Panc1 (cell line): Measurements from ENCODE around the gene GORAB. TPM values are rescaled to one million over a fixed set of nuclear protein-coding genes. Genes with fewer than 3 reads are reported as not detected.

Source experiments
- ATAC-seq: fragments of 200-7000 bp; cut with Tn5 transposase; 2 replicates; pipeline ENCODE4 v1.9.1; 2020; ENCODE audit warnings: mild to moderate bottlenecking, moderate library complexity
- BruUV-seq: library from RNA; stranded (reverse); fragments of 400-500 nt; replicated peaks from 2 replicates; lab custom pipeline; 2021; lab: Mats Ljungman, UMichigan
- CTCF ChIA-PET: fragments of 300-600 bp; sonication (Branson Sonifier 250); formaldehyde crosslinking; loops from one replicate; lab custom pipeline; 2022; ENCODE audit warnings: antibody characterized with exemption; lab: Charles Lee
- POLR2A ChIA-PET: fragments of 300-600 bp; sonication (Branson Sonifier 250); formaldehyde crosslinking; loops from one replicate; lab custom pipeline; 2022; ENCODE audit warnings: antibody characterized with exemption; lab: Charles Lee
- DNase-seq: peaks from one replicate; pipeline ENCODE4 v3.0.0-alpha.2; 2010; ENCODE audit warnings: low read depth, low spot score
- H3K27ac ChIP-seq: 2 replicates; pipeline ENCODE4 v1.5.1; 2011; ENCODE audit warnings: mild to moderate bottlenecking, low read length, inconsistent platforms
- H3K27me3 ChIP-seq: fragments of 200-500 bp; sonication (Bioruptor generic); 2 replicates; pipeline ENCODE4 v1.6.0; 2014; ENCODE audit warnings: low read length, inconsistent platforms; ENCODE audit not compliant: control insufficient read depth, insufficient read depth
- H3K36me3 ChIP-seq: fragments of 200-500 bp; sonication (Bioruptor generic); 2 replicates; pipeline ENCODE4 v1.5.1; 2014; ENCODE audit warnings: inconsistent platforms, mild to moderate bottlenecking, low read length, moderate library complexity; ENCODE audit not compliant: control insufficient read depth, insufficient read depth
- H3K4me1 ChIP-seq: 2 replicates; pipeline ENCODE4 v1.5.1; 2011; ENCODE audit warnings: inconsistent platforms, mild to moderate bottlenecking, low read length, moderate library complexity; ENCODE audit not compliant: control insufficient read depth, insufficient read depth
- H3K4me3 ChIP-seq, 2 experiments: 2 replicates each; pipeline ENCODE4 v1.5.1; 2011 to 2012; ENCODE audit warnings: low read depth in 2 of 2, low read length in 2 of 2, mild to moderate bottlenecking in 2 of 2, inconsistent platforms in 1 of 2, moderate library complexity in 1 of 2
- H3K9me3 ChIP-seq: fragments of 200-500 bp; sonication (Bioruptor generic); 2 replicates; pipeline ENCODE4 v1.5.1; 2014; ENCODE audit warnings: low read depth, mild to moderate bottlenecking, inconsistent platforms, low read length, moderate library complexity; ENCODE audit not compliant: control insufficient read depth, insufficient read depth
- CTCF ChIP-seq: fragments of 450-650 bp; IDR thresholded peaks from 2 replicates; pipeline ENCODE4 v1.5.1; 2017; ENCODE audit warnings: mild to moderate bottlenecking
- POLR2AphosphoS5 ChIP-seq: IDR thresholded peaks from 2 replicates; pipeline ENCODE4 v1.6.1; 2012; ENCODE audit warnings: mild to moderate bottlenecking, low read depth, low read length, moderate library complexity
- SIN3A ChIP-seq: IDR thresholded peaks from 2 replicates; pipeline ENCODE4 v1.6.1; 2012; ENCODE audit warnings: low read depth, mild to moderate bottlenecking, low read length, moderate library complexity, borderline replicate concordance; ENCODE audit not compliant: insufficient read depth
- TCF7L2 ChIP-seq: IDR thresholded peaks from 2 replicates; pipeline ENCODE4 v1.6.1; 2011; ENCODE audit warnings: mild to moderate bottlenecking, low read depth, low read length, inconsistent platforms
- in situ Hi-C: cut with HindIII; loops from 2 replicates; pipeline ENCODE4 v1.10.0; 2016; ENCODE audit warnings: low sequenced_read_pairs, low pct_unique_long_range_greater_than_20kb
- intact Hi-C: fragments of 100-400 bp; cut with micrococcal nuclease; formaldehyde crosslinking; loops from one replicate; pipeline ENCODE4 v1.10.0; 2022; ENCODE audit not compliant: unreplicated experiment
- total RNA-seq: library from RNA; stranded (reverse); gene quantifications from one replicate; pipeline ENCODE4 v1.2.1, GENCODE V29; 2021; ENCODE audit not compliant: unreplicated experiment
- TF ChIP-seq, protein P1 (sequence below), 2 experiments: IDR thresholded peaks; 2 replicates each; pipeline ENCODE4 v1.6.1; 2011 to 2012; ENCODE audit warnings: low read depth in 2 of 2, control low read depth in 1 of 2, low read length in 1 of 2, mild to moderate bottlenecking in 1 of 2, moderate library complexity in 1 of 2; ENCODE audit not compliant: insufficient read depth in 1 of 2

GORAB gene
- total RNA-seq, 1 experiment from 2014 or later, result 8.1 TPM

GRCh38 chr1:170590921-170591705 lies 59.1 kb downstream of the GORAB start:
- no TSS peak for BruUV-seq
- H3K9me3 ChIP-seq, result no peaks in the 10 kb centered on the region
- H3K36me3 ChIP-seq, result no peaks in the 10 kb centered on the region
- no peak for TF ChIP-seq CTCF
- no peak for TF ChIP-seq POLR2AphosphoS5
- H3K4me3 ChIP-seq, result no peak overlapping the region
- H3K27ac ChIP-seq, result no peak overlapping the region
- no peak for DNase-seq
- no peak for ATAC-seq
- POLR2A ChIA-PET, result no interaction called here
- intact Hi-C loops (no loop called here), in situ Hi-C loops (no loop called here)
- H3K27me3 ChIP-seq, result no peaks in the 10 kb centered on the region
- CTCF ChIA-PET, result no interaction called here
- no peaks in the 10 kb centered on the region for H3K4me1 ChIP-seq

- DNase-seq (no peak), ATAC-seq (no peak)
- CTCF ChIA-PET, result no interaction called here
- POLR2A ChIA-PET, result no interaction called here
- Histone ChIP-seq H3K9me3 (no peaks in the 10 kb centered on the region), H3K27me3 (no peaks in the 10 kb centered on the region), H3K4me1 (no peaks in the 10 kb centered on the region), H3K36me3 (no peaks in the 10 kb centered on the region), H3K4me3 (no peak overlapping the region), H3K27ac (no peak overlapping the region)
- BruUV-seq, result no TSS peak
- intact Hi-C loops (no loop called here), in situ Hi-C loops (no loop called here)
- no peak for TF ChIP-seq POLR2AphosphoS5
- TF ChIP-seq SIN3A, result no peak
- TF ChIP-seq TCF7L2, result no peak
- no peak for TF ChIP-seq CTCF
- TF ChIP-seq, protein P1, sequence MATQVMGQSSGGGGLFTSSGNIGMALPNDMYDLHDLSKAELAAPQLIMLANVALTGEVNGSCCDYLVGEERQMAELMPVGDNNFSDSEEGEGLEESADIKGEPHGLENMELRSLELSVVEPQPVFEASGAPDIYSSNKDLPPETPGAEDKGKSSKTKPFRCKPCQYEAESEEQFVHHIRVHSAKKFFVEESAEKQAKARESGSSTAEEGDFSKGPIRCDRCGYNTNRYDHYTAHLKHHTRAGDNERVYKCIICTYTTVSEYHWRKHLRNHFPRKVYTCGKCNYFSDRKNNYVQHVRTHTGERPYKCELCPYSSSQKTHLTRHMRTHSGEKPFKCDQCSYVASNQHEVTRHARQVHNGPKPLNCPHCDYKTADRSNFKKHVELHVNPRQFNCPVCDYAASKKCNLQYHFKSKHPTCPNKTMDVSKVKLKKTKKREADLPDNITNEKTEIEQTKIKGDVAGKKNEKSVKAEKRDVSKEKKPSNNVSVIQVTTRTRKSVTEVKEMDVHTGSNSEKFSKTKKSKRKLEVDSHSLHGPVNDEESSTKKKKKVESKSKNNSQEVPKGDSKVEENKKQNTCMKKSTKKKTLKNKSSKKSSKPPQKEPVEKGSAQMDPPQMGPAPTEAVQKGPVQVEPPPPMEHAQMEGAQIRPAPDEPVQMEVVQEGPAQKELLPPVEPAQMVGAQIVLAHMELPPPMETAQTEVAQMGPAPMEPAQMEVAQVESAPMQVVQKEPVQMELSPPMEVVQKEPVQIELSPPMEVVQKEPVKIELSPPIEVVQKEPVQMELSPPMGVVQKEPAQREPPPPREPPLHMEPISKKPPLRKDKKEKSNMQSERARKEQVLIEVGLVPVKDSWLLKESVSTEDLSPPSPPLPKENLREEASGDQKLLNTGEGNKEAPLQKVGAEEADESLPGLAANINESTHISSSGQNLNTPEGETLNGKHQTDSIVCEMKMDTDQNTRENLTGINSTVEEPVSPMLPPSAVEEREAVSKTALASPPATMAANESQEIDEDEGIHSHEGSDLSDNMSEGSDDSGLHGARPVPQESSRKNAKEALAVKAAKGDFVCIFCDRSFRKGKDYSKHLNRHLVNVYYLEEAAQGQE (IDR thresholded peaks at IDR 0.05; ENCODE audit: insufficient read depth in 1 of 2, low read depth in 2 of 2, low read length in 1 of 2), result no peak
Measured at GRCh38 chr1:170592591-170593111, 60.7 kb downstream of the GORAB start.
